Skin epidermis (tissue), 12 donors: ENCODE data around the gene A1CF.
"Not testable (repeated sequence)": the region's sequence is repeated elsewhere in the genome, so short reads cannot be mapped to it uniquely, and the experiment has no call there.

Experiments
- H3K27ac ChIP-seq, 21 experiments: fragments of 200-600 bp; sonication (generic) in 11 of 21; one replicate each; pipeline ENCODE4 v1.5.0; 2020; ENCODE audit warnings: mild to moderate bottlenecking in 3 of 21, inconsistent platforms in 2 of 21, moderate library complexity in 2 of 21
- H3K4me3 ChIP-seq, 7 experiments: fragments of 200-600 bp; sonication (generic) in 2 of 7; one replicate each; pipeline ENCODE4 v1.5.0; 2020; ENCODE audit warnings: inconsistent platforms in 2 of 7, mild to moderate bottlenecking in 2 of 7, moderate library complexity in 1 of 7

The A1CF gene

GRCh38 chr10:50885097-50885859 is at the start of gene A1CF:
TSS of gene A1CF (minus strand) at chr10:50885627. CDS start at chr10:50859940, 25,687 bp downstream.
- no peak within 1 kb of the TSS for H3K27ac ChIP-seq
- no peak within 1 kb of the TSS for H3K4me3 ChIP-seq

GRCh38 chr10:50931948-50932431 is 46.6 kb upstream of the A1CF start:
- Histone ChIP-seq H3K4me3 (no peak overlapping the region), H3K27ac (no peak overlapping the region)

GRCh38 chr10:50929670-50930069 is 44.2 kb upstream of the A1CF start:
- Histone ChIP-seq H3K27ac (no peak overlapping the region), H3K4me3 (no peak overlapping the region)

DNA sequence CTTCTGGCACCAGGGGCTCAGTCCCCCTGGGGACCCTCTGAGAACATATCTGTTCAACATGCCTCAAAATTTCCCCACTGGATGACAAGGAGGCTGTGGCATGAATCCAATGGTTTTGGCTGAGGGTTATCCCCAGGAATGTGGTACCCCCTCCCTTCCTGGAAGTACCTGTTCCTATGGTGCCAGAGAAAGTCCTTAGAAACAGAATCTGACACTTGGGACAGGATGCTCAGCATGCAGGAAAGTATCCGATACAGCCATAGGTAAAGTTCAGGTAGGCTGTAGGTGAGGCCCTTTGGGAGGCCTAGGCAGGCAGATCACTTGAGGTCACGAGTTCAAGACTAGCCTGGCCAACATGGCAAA is 42.7 kb upstream of the A1CF start:
- H3K4me3 ChIP-seq = no peak overlapping the region
- peak overlapping the region in 1 of 21 experiments; percentile 44 for H3K27ac ChIP-seq

DNA sequence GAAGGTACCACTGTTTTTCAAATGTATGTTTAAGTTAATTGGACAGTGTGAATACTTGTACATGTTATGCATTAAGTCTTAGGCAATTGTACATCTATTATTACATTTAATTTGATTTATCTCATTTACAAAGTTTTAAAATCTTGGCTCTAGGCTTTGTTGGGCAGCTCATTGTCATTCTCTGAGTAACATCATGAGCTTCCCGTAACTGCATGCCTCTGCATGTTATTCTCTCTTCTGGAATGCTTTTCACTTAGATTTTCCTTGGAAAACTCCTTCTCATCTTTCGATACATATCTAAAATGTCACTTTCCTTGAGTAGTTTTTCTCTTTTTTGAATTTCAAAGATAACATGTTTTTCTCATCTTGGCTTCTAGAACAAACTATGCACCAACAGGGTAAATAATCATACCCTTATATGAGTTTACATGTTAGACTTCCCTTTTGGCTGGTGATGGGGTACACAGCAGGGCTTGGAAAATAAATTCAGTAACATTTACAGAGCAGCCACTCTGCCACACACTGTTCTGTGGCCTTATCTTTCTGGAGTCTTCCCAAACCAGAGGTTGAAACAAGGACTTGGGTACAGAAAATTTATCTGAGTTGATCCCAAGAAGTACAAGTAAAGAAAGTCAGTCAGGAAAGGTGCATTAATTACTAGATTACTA is 42.2 kb upstream of the A1CF start:
- no peak overlapping the region for H3K4me3 ChIP-seq
- H3K27ac ChIP-seq = peak overlapping the region in 1 of 21 experiments; percentile 44

DNA sequence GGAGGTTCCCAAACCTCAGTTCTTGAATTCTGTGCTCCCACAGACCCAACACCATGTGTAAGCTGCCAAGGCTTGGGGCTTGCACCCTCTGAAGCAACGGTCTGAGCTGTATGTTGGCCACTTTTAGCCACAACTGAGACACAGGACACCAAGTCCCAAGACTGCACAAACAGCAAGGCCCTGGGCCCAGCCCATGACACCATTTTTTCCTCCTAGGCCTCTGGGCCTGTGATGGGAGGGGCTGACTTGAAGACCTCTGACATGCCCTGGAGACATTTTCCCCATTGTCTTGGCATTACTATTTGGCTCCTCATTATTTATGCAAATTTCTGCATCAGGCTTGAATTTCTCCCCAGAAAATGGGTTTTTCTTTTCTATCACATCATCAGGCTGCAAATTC is 38.0 kb upstream of the A1CF start:
- not testable (repeated sequence) for H3K4me3 ChIP-seq

GRCh38 chr10:50919010-50919409 is 33.6 kb upstream of the A1CF start:
- H3K4me3 ChIP-seq = no peak overlapping the region
- H3K27ac ChIP-seq = no peak overlapping the region

More for the DNA sequence above, 38.0 kb upstream of the A1CF start:
- H3K27ac ChIP-seq = not testable (repeated sequence)

DNA sequence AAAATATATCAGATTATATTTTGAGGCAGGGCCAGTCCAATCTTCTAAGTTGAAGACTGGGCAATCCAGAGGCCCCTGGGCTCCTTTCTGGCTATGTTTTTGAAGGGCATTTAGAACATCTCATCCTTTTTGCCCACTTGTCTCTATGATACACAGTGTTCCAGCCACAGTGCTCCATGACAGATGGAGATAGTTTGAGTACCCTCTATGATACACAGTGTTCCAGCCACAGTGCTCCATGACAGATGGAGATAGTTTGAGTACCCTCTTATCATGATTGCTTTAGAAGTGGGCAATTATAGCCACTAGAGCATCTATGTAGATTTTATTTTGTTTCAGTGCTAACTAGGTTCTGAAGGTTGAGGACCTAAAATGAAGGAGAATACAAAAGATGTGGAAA is 33.1 kb upstream of the A1CF start:
- no peak overlapping the region for H3K27ac ChIP-seq
- H3K4me3 ChIP-seq = no peak overlapping the region

GRCh38 chr10:50917486-50917885 is 32.1 kb upstream of the A1CF start:
- no peak overlapping the region for H3K4me3 ChIP-seq
- H3K27ac ChIP-seq = no peak overlapping the region

DNA sequence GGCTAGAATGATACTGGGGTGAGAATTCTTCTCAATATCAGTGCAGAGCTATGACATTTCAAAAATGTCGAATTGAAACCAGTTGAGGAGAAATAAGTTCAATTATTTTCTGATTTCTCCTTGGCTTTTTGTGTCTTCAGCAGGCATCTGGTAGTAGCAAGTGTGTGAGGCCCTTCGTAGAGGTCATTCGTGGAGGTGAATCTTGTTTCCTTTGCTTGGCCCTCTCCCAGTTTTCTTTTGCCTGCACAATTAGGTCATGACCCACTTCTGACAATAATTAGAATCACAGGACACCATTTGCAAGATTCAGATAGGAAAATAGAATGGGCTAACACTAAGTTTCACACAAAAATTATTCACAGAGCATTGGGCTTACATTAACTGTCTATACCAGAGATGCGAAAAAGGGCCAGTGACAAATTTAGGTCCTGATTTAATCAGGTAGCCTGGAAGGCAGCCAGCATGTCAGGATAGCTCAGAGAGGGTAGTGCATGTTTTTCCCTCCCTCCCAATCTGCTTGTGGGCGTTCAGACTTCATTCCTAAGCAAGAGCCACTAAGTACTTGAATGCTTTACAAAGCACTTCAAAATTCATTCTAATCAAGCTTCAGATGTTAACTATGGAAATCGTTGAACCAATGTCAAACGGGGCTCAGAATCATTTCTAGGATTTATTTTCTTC is 24.0 kb upstream of the A1CF start:
- Histone ChIP-seq H3K27ac (no peak overlapping the region), H3K4me3 (no peak overlapping the region)

DNA sequence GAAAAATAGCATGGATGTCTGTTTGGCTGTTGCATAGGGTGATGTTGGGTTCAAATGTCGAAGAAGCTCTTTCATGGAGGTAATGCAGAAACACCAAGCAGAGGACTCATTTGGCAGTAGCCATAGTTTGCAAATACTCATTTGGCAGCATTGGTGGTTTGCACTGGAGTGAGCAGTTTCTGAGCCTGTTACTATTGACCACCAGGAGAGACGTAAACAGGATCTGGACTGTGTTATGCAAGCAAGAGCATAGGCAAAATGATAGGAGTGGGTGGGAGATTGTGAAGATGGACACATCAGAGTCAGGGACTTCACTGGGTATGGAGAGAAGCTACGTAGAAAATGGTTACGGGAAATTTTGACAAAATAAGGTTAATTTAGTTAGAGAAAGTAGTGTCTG is 22.9 kb upstream of the A1CF start:
- no peak overlapping the region for H3K4me3 ChIP-seq
- H3K27ac ChIP-seq = no peak overlapping the region

DNA sequence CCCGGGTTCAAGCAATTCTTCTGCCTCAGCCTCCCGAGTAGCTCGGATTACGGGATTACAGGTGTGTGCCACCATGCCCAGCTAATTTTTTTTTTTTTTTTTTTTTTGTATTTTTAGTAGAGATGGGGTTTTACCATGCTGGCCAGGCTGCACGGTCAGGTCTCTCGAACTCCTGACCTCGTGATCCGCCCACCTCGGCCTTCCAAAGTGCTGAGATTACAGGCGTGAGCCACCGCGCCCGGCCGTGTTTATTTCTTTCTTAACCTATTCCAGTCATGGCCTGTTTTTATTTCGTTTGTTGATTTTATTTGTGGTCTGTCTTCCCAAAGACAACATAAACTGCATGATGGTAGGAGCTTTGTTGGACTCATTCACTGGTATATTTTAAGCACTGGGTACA is 20.4 kb upstream of the A1CF start:
- not testable (repeated sequence) for H3K27ac ChIP-seq, H3K4me3 ChIP-seq

GRCh38 chr10:50896721-50897120 is 11.3 kb upstream of the A1CF start:
- Histone ChIP-seq H3K27ac (no peak overlapping the region), H3K4me3 (no peak overlapping the region)

DNA sequence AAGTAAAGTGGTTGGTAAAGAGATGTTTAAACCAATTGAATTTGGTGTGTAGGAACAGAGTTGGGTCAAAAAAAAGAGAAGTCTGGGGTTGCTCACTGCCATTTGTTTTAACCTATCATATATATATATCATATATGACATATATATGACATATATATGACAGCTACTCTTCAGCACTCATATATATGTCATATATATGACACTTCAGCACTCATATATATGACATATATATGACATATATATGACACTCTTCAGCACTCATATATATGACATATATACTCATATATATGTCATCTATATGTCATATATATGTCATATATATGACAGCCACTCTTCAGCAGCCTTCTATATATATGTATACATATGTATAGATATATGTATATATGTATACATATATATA is 8.9 kb upstream of the A1CF start:
- H3K27ac ChIP-seq = no peak overlapping the region
- no peak overlapping the region for H3K4me3 ChIP-seq

DNA sequence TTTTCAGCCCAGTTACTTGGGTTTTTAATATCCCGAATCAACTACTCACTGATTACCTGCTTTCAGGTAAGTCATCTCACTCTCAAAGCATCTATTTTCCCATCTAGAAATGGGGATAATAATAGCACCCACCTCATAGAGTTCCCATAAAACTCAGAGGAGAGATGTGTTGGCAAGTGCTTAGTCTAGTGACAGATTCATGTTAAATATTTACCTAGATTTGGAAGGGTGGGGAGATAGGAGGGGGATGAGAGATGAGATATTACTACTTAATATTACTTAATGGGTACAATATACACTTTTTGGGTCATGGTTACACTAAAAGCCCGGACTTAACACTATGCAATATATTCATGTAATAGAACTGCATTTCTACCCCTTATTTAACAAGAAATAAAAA is 7.0 kb upstream of the A1CF start:
- no peak overlapping the region for H3K27ac ChIP-seq
- H3K4me3 ChIP-seq = no peak overlapping the region

GRCh38 chr10:50884302-50884701 is 1.1 kb downstream of the A1CF start:
- H3K27ac ChIP-seq = no peak overlapping the region

GRCh38 chr10:50883629-50884028 is 1.8 kb downstream of the A1CF start:
- no peak overlapping the region for H3K27ac ChIP-seq
- H3K4me3 ChIP-seq = no peak overlapping the region

More at GRCh38 chr10:50884302-50884701, 1.1 kb downstream of the A1CF start:
- H3K4me3 ChIP-seq = no peak overlapping the region

DNA sequence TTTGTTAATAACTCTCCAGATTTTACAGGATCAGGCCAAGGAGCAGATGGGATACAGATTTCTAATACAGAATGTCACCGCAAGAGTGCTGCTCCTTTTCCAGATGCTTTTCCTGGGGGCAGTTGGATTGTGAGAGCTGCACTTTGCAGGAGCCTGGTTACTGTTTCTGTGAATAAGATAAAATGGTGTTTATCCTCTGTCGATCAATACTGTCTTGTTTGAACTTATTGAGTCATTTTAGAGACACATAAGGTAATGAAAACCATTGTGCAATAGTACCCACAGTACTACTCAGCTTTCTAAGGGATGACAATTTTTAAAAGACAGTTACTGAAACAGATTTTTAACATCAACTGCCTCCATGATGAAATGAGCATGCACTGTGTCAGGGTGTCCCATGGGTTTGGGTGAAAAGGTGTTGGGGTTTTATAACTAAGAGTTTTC is 2.9 kb downstream of the A1CF start:
- no peak overlapping the region for H3K27ac ChIP-seq
- H3K4me3 ChIP-seq = no peak overlapping the region

GRCh38 chr10:50881046-50881445 is 4.4 kb downstream of the A1CF start:
- H3K4me3 ChIP-seq, H3K27ac ChIP-seq: not testable (repeated sequence)

- H3K27ac ChIP-seq = no peak overlapping the region
- H3K4me3 ChIP-seq = no peak overlapping the region
Observed at GRCh38 chr10:50876429-50876828, 9.0 kb downstream of the A1CF start.

DNA sequence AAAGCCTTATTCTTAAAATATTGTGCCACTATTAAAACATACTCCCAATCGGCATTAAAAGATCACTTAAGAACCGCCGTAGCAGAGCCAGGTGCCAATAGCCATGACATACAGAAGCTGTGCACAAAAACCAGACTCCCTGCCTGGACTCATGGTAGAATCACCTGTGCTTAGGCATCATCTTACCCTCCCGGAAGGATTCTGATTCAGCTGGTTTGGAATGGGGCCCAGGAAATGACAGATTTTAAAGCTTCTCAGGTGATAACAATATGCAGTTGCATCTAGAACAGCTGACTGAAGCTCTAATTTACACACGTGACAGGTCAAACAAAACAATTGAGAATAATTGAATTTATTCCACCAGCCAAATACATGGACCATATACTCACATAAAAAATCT is 10.7 kb downstream of the A1CF start:
- H3K27ac ChIP-seq = no peak overlapping the region
- no peak overlapping the region for H3K4me3 ChIP-seq
